Neural crest cell (in vitro differentiated cells): ENCODE data around the gene RALGAPA1. TPM values are rescaled to one million over a fixed set of nuclear protein-coding genes. Genes with fewer than 3 reads are reported as not detected.
"Not testable (repeated sequence)": the region's sequence is repeated elsewhere in the genome, so short reads cannot be mapped to it uniquely, and the experiment has no call there.

Experiments
- DNase-seq: peaks from one replicate; pipeline ENCODE4 v3.0.0; 2021; ENCODE audit warnings: low read depth, mixed read lengths, low spot score
- H3K27ac Mint-ChIP-seq: one replicate; pipeline ENCODE4 v1.8.0; 2021; ENCODE audit warnings: mild to moderate bottlenecking, mixed read lengths; ENCODE audit not compliant: unreplicated experiment
- H3K27me3 Mint-ChIP-seq: 2 replicates; pipeline ENCODE4 v1.8.0; 2021; ENCODE audit warnings: low read depth, mild to moderate bottlenecking, mixed read lengths
- H3K36me3 Mint-ChIP-seq: 2 replicates; pipeline ENCODE4 v1.8.0; 2021; ENCODE audit warnings: low read depth, mild to moderate bottlenecking, mixed read lengths
- H3K4me1 Mint-ChIP-seq: 2 replicates; pipeline ENCODE4 v1.8.0; 2021; ENCODE audit warnings: mixed read lengths
- H3K4me3 Mint-ChIP-seq: one replicate; pipeline ENCODE4 v1.8.0; 2021; ENCODE audit warnings: mild to moderate bottlenecking, mixed read lengths
- H3K9me3 Mint-ChIP-seq: 2 replicates; pipeline ENCODE4 v1.8.0; 2021; ENCODE audit warnings: mixed read lengths
- CTCF ChIP-seq: fragments of 200-600 bp; sonication (generic); conservative IDR thresholded peaks from 2 replicates; pipeline ENCODE4 v1.5.0; 2021; ENCODE audit warnings: antibody characterized with exemption, mild to moderate bottlenecking
- total RNA-seq: library from RNA; stranded (reverse); gene quantifications from 2 replicates; pipeline ENCODE4 v1.2.1, GENCODE V29; 2021

The RALGAPA1 gene
- total RNA-seq, 1 donor from 2014 or later: 46.0 TPM

- no peak for TF ChIP-seq CTCF
- H3K4me1 Mint-ChIP-seq: peaks cover 21% of the 10 kb centered on the region
- peaks cover 4% of the 10 kb centered on the region for H3K36me3 Mint-ChIP-seq
- peaks cover 19% of the 10 kb centered on the region for H3K27me3 Mint-ChIP-seq
- H3K9me3 Mint-ChIP-seq: no peaks in the 10 kb centered on the region
- H3K4me3 Mint-ChIP-seq: peak overlapping the region; percentile 88
- DNase-seq: no peak
- H3K27ac Mint-ChIP-seq: peak overlapping the region; percentile 64
Observed at GRCh38 chr14:35825968-35826217, 16.8 kb upstream of the RALGAPA1 start.

- H3K4me3 Mint-ChIP-seq, H3K36me3 Mint-ChIP-seq, DNase-seq, H3K27ac Mint-ChIP-seq, H3K9me3 Mint-ChIP-seq: not testable (repeated sequence)
- peaks cover 26% of the 10 kb centered on the region for H3K27me3 Mint-ChIP-seq
- H3K4me1 Mint-ChIP-seq: peaks cover 21% of the 10 kb centered on the region
Observed at GRCh38 chr14:35824446-35825165, 15.5 kb upstream of the RALGAPA1 start.

GRCh38 chr14:35822501-35822900, 13.4 kb upstream of the RALGAPA1 start:
- H3K27ac Mint-ChIP-seq: no peak overlapping the region
- no peak overlapping the region for H3K4me3 Mint-ChIP-seq
- DNase-seq: no peak
- no peaks in the 10 kb centered on the region for H3K36me3 Mint-ChIP-seq
- H3K27me3 Mint-ChIP-seq: peaks cover 26% of the 10 kb centered on the region
- TF ChIP-seq CTCF: no peak
- no peaks in the 10 kb centered on the region for H3K9me3 Mint-ChIP-seq
- H3K4me1 Mint-ChIP-seq: peaks cover 11% of the 10 kb centered on the region

GRCh38 chr14:35821564-35822411, 12.7 kb upstream of the RALGAPA1 start:
- no peak for DNase-seq

GRCh38 chr14:35819591-35820540, 10.8 kb upstream of the RALGAPA1 start:
- Mint-ChIP-seq H3K27me3 (peaks cover 40% of the 10 kb centered on the region), H3K4me1 (no peaks in the 10 kb centered on the region), H3K27ac (no peak overlapping the region), H3K9me3 (no peaks in the 10 kb centered on the region), H3K36me3 (no peaks in the 10 kb centered on the region), H3K4me3 (no peak overlapping the region)
- no peak for TF ChIP-seq CTCF
- no peak for DNase-seq

More at GRCh38 chr14:35821564-35822411, 12.7 kb upstream of the RALGAPA1 start:
- Mint-ChIP-seq H3K36me3 (no peaks in the 10 kb centered on the region), H3K4me3 (no peak overlapping the region), H3K4me1 (peaks cover 4% of the 10 kb centered on the region), H3K27me3 (peaks cover 26% of the 10 kb centered on the region), H3K9me3 (no peaks in the 10 kb centered on the region), H3K27ac (no peak overlapping the region)
- TF ChIP-seq CTCF: peak; percentile 31
